PC-9 (cell line): ENCODE measurements around the gene ZNHIT1.

Experiments used
- EZH2 ChIP-seq: fragments of 200-600 bp; sonication (generic); IDR thresholded peaks from 2 replicates; pipeline ENCODE4 v1.8.0; 2017; ENCODE audit warnings: antibody characterized with exemption, low read depth
- TF ChIP-seq, protein P1 (sequence below): fragments of 200-600 bp; sonication (generic); conservative IDR thresholded peaks from 2 replicates; pipeline ENCODE4 v1.6.1; 2017; ENCODE audit warnings: mixed run types, antibody characterized with exemption, mild to moderate bottlenecking, moderate library complexity

DNA sequence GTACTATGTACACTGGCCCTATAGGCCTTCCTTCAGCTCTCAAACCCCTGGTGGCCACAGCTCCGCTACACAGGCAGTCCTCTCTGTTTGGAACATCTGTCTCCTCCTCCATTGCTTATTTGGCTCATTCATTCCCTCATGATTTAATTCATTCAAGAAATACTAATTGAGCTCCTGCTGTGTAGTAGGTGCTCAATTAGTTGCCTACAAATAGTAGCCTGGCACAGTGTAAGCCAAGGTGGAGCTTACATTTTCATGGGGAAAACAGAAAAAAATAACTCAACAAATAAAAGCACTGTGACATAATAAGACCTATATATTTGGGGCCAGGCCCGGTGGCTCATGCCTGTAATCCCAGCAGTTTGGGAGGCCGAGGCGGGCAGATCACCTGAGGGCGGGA lies 30.3 kb downstream of the ZNHIT1 start:
- no peak for TF ChIP-seq EZH2
- TF ChIP-seq, protein P1, sequence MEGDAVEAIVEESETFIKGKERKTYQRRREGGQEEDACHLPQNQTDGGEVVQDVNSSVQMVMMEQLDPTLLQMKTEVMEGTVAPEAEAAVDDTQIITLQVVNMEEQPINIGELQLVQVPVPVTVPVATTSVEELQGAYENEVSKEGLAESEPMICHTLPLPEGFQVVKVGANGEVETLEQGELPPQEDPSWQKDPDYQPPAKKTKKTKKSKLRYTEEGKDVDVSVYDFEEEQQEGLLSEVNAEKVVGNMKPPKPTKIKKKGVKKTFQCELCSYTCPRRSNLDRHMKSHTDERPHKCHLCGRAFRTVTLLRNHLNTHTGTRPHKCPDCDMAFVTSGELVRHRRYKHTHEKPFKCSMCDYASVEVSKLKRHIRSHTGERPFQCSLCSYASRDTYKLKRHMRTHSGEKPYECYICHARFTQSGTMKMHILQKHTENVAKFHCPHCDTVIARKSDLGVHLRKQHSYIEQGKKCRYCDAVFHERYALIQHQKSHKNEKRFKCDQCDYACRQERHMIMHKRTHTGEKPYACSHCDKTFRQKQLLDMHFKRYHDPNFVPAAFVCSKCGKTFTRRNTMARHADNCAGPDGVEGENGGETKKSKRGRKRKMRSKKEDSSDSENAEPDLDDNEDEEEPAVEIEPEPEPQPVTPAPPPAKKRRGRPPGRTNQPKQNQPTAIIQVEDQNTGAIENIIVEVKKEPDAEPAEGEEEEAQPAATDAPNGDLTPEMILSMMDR: no peak
